MM.1S (cell line): ENCODE data around the gene EDARADD.

Experiments
- DNase-seq: peaks from one replicate; pipeline ENCODE4 v3.0.0-alpha.2; 2015
- H2AFZ ChIP-seq: fragments of 300-600 bp; sonication (generic); 2 replicates; pipeline ENCODE4 v1.6.0; 2016; ENCODE audit warnings: antibody characterized with exemption, low read length
- H3F3A ChIP-seq: fragments of 300-600 bp; sonication (generic); 2 replicates; pipeline ENCODE4 v1.6.1; 2016; ENCODE audit warnings: mild to moderate bottlenecking, antibody characterized with exemption, low read length, moderate library complexity, mixed read lengths; ENCODE audit not compliant: insufficient read depth
- H3K27ac ChIP-seq: fragments of 300-600 bp; sonication (generic); 2 replicates; pipeline ENCODE4 v1.5.1; 2016; ENCODE audit warnings: mild to moderate bottlenecking, low read length
- H3K27me3 ChIP-seq: fragments of 300-600 bp; sonication (generic); replicated peaks from 2 replicates; pipeline ENCODE4 v1.6.0; 2016; ENCODE audit warnings: low read length; ENCODE audit not compliant: insufficient read depth
- H3K36me3 ChIP-seq: fragments of 300-600 bp; sonication (generic); replicated peaks from 2 replicates; pipeline ENCODE4 v1.6.1; 2016; ENCODE audit warnings: mild to moderate bottlenecking, low read length, mixed read lengths; ENCODE audit not compliant: insufficient read depth
- H3K4me1 ChIP-seq: fragments of 300-600 bp; sonication (generic); 2 replicates; pipeline ENCODE4 v1.6.1; 2016; ENCODE audit warnings: low read length, mixed read lengths
- H3K4me2 ChIP-seq: fragments of 300-600 bp; sonication (generic); 2 replicates; pipeline ENCODE4 v1.6.0; 2016; ENCODE audit warnings: low read depth, low read length
- H3K4me3 ChIP-seq: fragments of 300-600 bp; sonication (generic); 2 replicates; pipeline ENCODE4 v1.5.1; 2016; ENCODE audit warnings: low read length, mixed read lengths
- H3K79me2 ChIP-seq: fragments of 300-600 bp; sonication (generic); 2 replicates; pipeline ENCODE4 v1.6.1; 2016; ENCODE audit warnings: mixed run types, low read length, mixed read lengths
- H3K9ac ChIP-seq: fragments of 300-600 bp; sonication (generic); 2 replicates; pipeline ENCODE4 v1.6.1; 2016; ENCODE audit warnings: low read length, mixed read lengths
- H3K9me2 ChIP-seq: fragments of 300-600 bp; sonication (generic); replicated peaks from 2 replicates; pipeline ENCODE4 v1.6.1; 2016; ENCODE audit warnings: mild to moderate bottlenecking, low read length, mixed read lengths; ENCODE audit not compliant: insufficient read depth
- H3K9me3 ChIP-seq: fragments of 300-600 bp; sonication (generic); replicated peaks from 2 replicates; pipeline ENCODE4 v1.6.1; 2016; ENCODE audit warnings: mild to moderate bottlenecking, low read length, mixed read lengths; ENCODE audit not compliant: insufficient read depth
- H4K20me1 ChIP-seq: fragments of 300-600 bp; sonication (generic); 2 replicates; pipeline ENCODE4 v1.6.1; 2016; ENCODE audit warnings: mild to moderate bottlenecking, low read length, moderate library complexity, mixed read lengths; ENCODE audit not compliant: insufficient read depth
- EZH2 ChIP-seq: fragments of 300-600 bp; sonication (generic); optimal IDR thresholded peaks from 2 replicates; pipeline ENCODE3; 2017; ENCODE audit warnings: low read depth, mild to moderate bottlenecking, antibody characterized with exemption, low read length, mixed read lengths
- EZH2phosphoT487 ChIP-seq: fragments of 300-600 bp; sonication (generic); IDR thresholded peaks from 2 replicates; pipeline ENCODE4 v1.6.1; 2018; ENCODE audit warnings: antibody characterized with exemption, low read length
- TF ChIP-seq, protein P1 (sequence below): fragments of 300-600 bp; sonication (generic); IDR thresholded peaks from 2 replicates; pipeline ENCODE4 v1.5.1; 2016; ENCODE audit warnings: antibody characterized with exemption, low read length, mixed read lengths

EDARADD gene

DNA sequence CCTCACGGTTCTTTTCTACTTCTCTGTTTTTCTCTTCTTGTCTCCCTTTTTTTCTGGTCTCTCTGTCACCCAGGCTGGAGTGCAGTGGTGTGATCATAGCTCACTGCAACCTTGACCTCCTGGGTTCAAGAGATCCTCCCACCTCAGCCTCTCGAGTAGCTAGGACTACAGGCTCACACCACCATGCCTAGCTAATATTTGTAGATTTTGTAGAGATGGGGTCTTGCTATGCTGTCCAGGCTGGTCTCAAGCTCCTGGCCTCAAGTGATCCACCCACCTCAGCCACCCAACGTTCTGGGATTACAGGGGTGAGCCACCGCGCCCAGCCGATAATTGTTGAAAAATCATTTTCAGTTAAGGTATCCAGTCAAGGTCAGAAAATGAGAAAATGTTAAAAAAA is 103.8 kb downstream of the EDARADD start:
- Histone ChIP-seq H3K79me2 (no peaks in the 10 kb centered on the region), H3K9me2 (no peaks in the 10 kb centered on the region), H3K36me3 (no peaks in the 10 kb centered on the region), H3K27ac (no peak overlapping the region), H3K27me3 (peaks cover 7% of the 10 kb centered on the region), H3K9ac (no peak overlapping the region), H3F3A (no peaks in the 10 kb centered on the region), H3K4me2 (no peak overlapping the region), H3K4me1 (no peaks in the 10 kb centered on the region), H3K4me3 (no peak overlapping the region), H2AFZ (no peak overlapping the region), H3K9me3 (no peaks in the 10 kb centered on the region), H4K20me1 (no peaks in the 10 kb centered on the region)
- TF ChIP-seq EZH2phosphoT487 (no peak), EZH2 (no peak)
- TF ChIP-seq, protein P1, sequence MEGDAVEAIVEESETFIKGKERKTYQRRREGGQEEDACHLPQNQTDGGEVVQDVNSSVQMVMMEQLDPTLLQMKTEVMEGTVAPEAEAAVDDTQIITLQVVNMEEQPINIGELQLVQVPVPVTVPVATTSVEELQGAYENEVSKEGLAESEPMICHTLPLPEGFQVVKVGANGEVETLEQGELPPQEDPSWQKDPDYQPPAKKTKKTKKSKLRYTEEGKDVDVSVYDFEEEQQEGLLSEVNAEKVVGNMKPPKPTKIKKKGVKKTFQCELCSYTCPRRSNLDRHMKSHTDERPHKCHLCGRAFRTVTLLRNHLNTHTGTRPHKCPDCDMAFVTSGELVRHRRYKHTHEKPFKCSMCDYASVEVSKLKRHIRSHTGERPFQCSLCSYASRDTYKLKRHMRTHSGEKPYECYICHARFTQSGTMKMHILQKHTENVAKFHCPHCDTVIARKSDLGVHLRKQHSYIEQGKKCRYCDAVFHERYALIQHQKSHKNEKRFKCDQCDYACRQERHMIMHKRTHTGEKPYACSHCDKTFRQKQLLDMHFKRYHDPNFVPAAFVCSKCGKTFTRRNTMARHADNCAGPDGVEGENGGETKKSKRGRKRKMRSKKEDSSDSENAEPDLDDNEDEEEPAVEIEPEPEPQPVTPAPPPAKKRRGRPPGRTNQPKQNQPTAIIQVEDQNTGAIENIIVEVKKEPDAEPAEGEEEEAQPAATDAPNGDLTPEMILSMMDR = no peak
- no peak for DNase-seq

DNA sequence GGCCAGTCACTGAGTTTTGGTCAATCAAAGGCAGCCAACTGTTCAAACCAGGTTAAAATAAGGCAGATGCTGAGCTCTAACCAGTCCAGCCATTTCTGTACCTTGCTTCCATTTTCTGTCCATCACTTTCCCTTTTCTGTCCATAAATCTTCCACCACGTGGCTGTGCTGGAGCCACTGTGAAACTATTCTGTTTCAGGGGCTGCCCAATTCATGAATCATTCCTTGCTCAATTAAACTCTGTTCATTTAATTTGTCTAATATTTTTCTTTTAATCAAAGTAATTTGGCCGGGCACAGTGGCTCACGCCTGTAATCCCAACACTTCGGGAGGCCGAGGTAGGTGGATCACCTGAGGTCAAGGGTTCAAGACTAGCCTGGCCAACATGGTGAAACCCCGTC is 107.0 kb downstream of the EDARADD start:
- H3K9ac ChIP-seq = no peak overlapping the region
- H3K27ac ChIP-seq = no peak overlapping the region
- no peaks in the 10 kb centered on the region for H3K4me1 ChIP-seq
- TF ChIP-seq EZH2 (no peak), EZH2phosphoT487 (no peak)
- TF ChIP-seq, protein P1 = no peak
- H3K4me2 ChIP-seq = no peak overlapping the region
- no peaks in the 10 kb centered on the region for H4K20me1 ChIP-seq
- DNase-seq = no peak
- no peak overlapping the region for H3K4me3 ChIP-seq
- no peaks in the 10 kb centered on the region for H3K36me3 ChIP-seq
- no peak overlapping the region for H2AFZ ChIP-seq
- no peaks in the 10 kb centered on the region for H3K79me2 ChIP-seq
- no peaks in the 10 kb centered on the region for H3K9me2 ChIP-seq
- no peaks in the 10 kb centered on the region for H3F3A ChIP-seq
- no peaks in the 10 kb centered on the region for H3K9me3 ChIP-seq
- peaks cover 23% of the 10 kb centered on the region for H3K27me3 ChIP-seq

DNA sequence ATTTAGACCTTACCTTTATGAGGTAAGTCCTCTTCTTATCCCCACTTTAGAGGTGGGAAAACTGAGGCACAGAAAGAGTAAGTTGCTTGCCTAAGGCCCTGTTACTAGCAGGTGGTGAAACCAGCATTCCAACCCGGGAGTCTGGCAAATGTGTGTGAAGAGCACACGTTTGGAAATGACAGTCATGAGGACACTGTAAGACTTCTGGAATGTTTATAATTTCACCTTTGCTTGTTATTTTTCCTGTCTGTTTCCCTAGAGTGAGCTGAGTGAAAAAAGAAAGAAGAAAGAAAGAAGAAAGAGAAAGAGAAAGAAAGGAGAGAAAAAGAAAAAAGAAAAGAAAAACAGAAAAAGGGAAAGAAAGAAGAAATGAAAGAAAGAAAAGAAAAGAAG is 108.5 kb downstream of the EDARADD start:
- Histone ChIP-seq H2AFZ (no peak overlapping the region), H3K9ac (no peak overlapping the region), H3K4me2 (no peak overlapping the region)

More for the DNA sequence above, 108.5 kb downstream of the EDARADD start:
- no peaks in the 10 kb centered on the region for H3K4me1 ChIP-seq
- H3K9me3 ChIP-seq = no peaks in the 10 kb centered on the region
- H3K27me3 ChIP-seq = peaks cover 38% of the 10 kb centered on the region
- no peak overlapping the region for H3K27ac ChIP-seq
- no peaks in the 10 kb centered on the region for H4K20me1 ChIP-seq
- H3K79me2 ChIP-seq = no peaks in the 10 kb centered on the region
- H3K36me3 ChIP-seq = no peaks in the 10 kb centered on the region
- DNase-seq = no peak
- TF ChIP-seq, protein P1 = no peak
- TF ChIP-seq EZH2 = no peak
- TF ChIP-seq EZH2phosphoT487 = no peak
- H3K4me3 ChIP-seq = no peak overlapping the region
- no peaks in the 10 kb centered on the region for H3K9me2 ChIP-seq
- no peaks in the 10 kb centered on the region for H3F3A ChIP-seq
